Fibroblast of skin of abdomen (primary cell): ENCODE results near the gene YIPF4. TPM values are rescaled to one million over a fixed set of nuclear protein-coding genes. Genes with fewer than 3 reads are reported as not detected.
"Not testable (repeated sequence)": the region's sequence is repeated elsewhere in the genome, so short reads cannot be mapped to it uniquely, and the experiment has no call there.

Source experiments
- DNase-seq: peaks from one replicate; pipeline ENCODE4 v3.0.0-alpha.2; 2013
- polyA plus RNA-seq, 2 experiments: library from polyadenylated mRNA; unstranded; fragments of 120-200 nt; gene quantifications; one replicate each; pipeline ENCODE4 v1.2.1, GENCODE V29; 2013; ENCODE audit not compliant: insufficient read length in 2 of 2

The YIPF4 gene
- polyA plus RNA-seq (2013, experiment 1 of 2; ENCODE audit: insufficient read length): 46.3 TPM
- 48.4 TPM for polyA plus RNA-seq (2013, experiment 2 of 2; ENCODE audit: insufficient read length)

- DNase-seq: peak; percentile 94
Measured at GRCh38 chr2:32277674-32278477, at the start of gene YIPF4. TSS of gene YIPF4 (plus strand) at chr2:32277904. CDS start at chr2:32278156, 252 bp downstream.

- DNase-seq: no peak
Measured at GRCh38 chr2:32228181-32228580, 49.5 kb upstream of the YIPF4 start.

- no peak for DNase-seq
Measured at GRCh38 chr2:32229635-32230034, 48.1 kb upstream of the YIPF4 start.

GRCh38 chr2:32231959-32232358 lies 45.7 kb upstream of the YIPF4 start:
- DNase-seq: no peak

- DNase-seq: no peak
Measured at GRCh38 chr2:32235315-32235714, 42.4 kb upstream of the YIPF4 start.

GRCh38 chr2:32237488-32237887 lies 40.2 kb upstream of the YIPF4 start:
- no peak for DNase-seq

GRCh38 chr2:32237996-32238395 lies 39.7 kb upstream of the YIPF4 start:
- DNase-seq: no peak

- no peak for DNase-seq
Measured at GRCh38 chr2:32242331-32242730, 35.4 kb upstream of the YIPF4 start.

- no peak for DNase-seq
Measured at GRCh38 chr2:32246911-32247310, 30.8 kb upstream of the YIPF4 start.

GRCh38 chr2:32248299-32248698 lies 29.4 kb upstream of the YIPF4 start:
- DNase-seq: no peak

- no peak for DNase-seq
Measured at GRCh38 chr2:32249731-32250236, 27.9 kb upstream of the YIPF4 start.

- DNase-seq: no peak
Measured at GRCh38 chr2:32250290-32250689, 27.4 kb upstream of the YIPF4 start.

- DNase-seq: no peak
Measured at GRCh38 chr2:32258242-32258641, 19.5 kb upstream of the YIPF4 start.

GRCh38 chr2:32260376-32260775 lies 17.3 kb upstream of the YIPF4 start:
- no peak for DNase-seq

GRCh38 chr2:32262105-32262504 lies 15.6 kb upstream of the YIPF4 start:
- no peak for DNase-seq

- DNase-seq: no peak
Measured at GRCh38 chr2:32264422-32265105, 13.1 kb upstream of the YIPF4 start, which contains the start of gene NLRC4. TSS of gene NLRC4 (minus strand) at chr2:32264886. CDS start at chr2:32256775, 8,111 bp downstream.

- DNase-seq: no peak
Measured at GRCh38 chr2:32271063-32271462, 6.6 kb upstream of the YIPF4 start.

GRCh38 chr2:32272279-32272678 lies 5.4 kb upstream of the YIPF4 start:
- DNase-seq: no peak

- no peak for DNase-seq
Measured at GRCh38 chr2:32274289-32274688, 3.4 kb upstream of the YIPF4 start.

GRCh38 chr2:32275790-32276189 lies 1.9 kb upstream of the YIPF4 start:
- not testable (repeated sequence) for DNase-seq

GRCh38 chr2:32277363-32277673 lies 386 bp upstream of the YIPF4 start:
- DNase-seq: no peak

- DNase-seq: no peak
Measured at GRCh38 chr2:32278478-32278853, 762 bp downstream of the YIPF4 start.

GRCh38 chr2:32284321-32284720 lies 6.6 kb downstream of the YIPF4 start:
- no peak for DNase-seq
